HepG2 (cell line): ENCODE data around the gene NTN5. TPM values are rescaled to one million over a fixed set of nuclear protein-coding genes. Genes with fewer than 3 reads are reported as not detected.
A peak's percentile ranks its signal among the peaks of the same experiment; 100 is the strongest.

ENCODE experiments used
- ATAC-seq: fragments of 200-7000 bp; cut with Tn5 transposase; 3 replicates; pipeline ENCODE4 v1.9.1; 2020; ENCODE audit warnings: mild to moderate bottlenecking, moderate library complexity
- BruUV-seq: library from RNA; stranded (reverse); fragments of 400-500 nt; replicated peaks from 2 replicates; lab custom pipeline; 2021; lab: Mats Ljungman, UMichigan
- CTCF ChIA-PET: fragments of 300-600 bp; formaldehyde crosslinking; extraction: SDS; loops from one replicate; lab custom pipeline; 2021; ENCODE audit warnings: low total read pairs, inconsistent platforms, low intra/inter-chr PET ratio; lab: Yijun Ruan, JAX
- POLR2A ChIA-PET: fragments of 350-600 bp; sonication (Branson Sonifier 250); formaldehyde crosslinking; loops from one replicate; lab custom pipeline; 2020; ENCODE audit warnings: antibody characterized with exemption, inconsistent platforms; lab: Yijun Ruan, JAX
- DNase-seq: peaks from one replicate; pipeline ENCODE4 v3.0.0-alpha.2; 2015; ENCODE audit warnings: low spot score
- FAIRE-seq: peaks from 3 replicates; lab custom pipeline; 2011; peaks lifted over from hg19 to GRCh38; lab: Jason Lieb, UNC
- H2AFZ ChIP-seq: one replicate; pipeline ENCODE4 v1.6.1; 2011; ENCODE audit warnings: low read length, inconsistent platforms
- H3K27ac ChIP-seq: fragments of 300-600 bp; 3 replicates; pipeline ENCODE4 v1.8.0; 2011; ENCODE audit warnings: mixed run types, mild to moderate bottlenecking, mixed read lengths, low read length, inconsistent platforms; ENCODE audit not compliant: insufficient read depth; ENCODE audit errors: extremely low read length
- H3K27me3 ChIP-seq, 2 experiments: fragments of 200-600 bp in 1 of 2; 2 replicates in 1 of 2; 3 replicates in 1 of 2; pipeline versions ENCODE4 v1.6.0 to v1.8.0; 2011; ENCODE audit warnings: low read length in 2 of 2, mild to moderate bottlenecking in 2 of 2, moderate library complexity in 2 of 2, inconsistent platforms in 1 of 2; ENCODE audit not compliant: insufficient read depth in 2 of 2, control insufficient read depth in 1 of 2
- H3K36me3 ChIP-seq, 2 experiments: fragments of 200-600 bp in 1 of 2; replicated peaks in 1 of 2; 2 replicates in 1 of 2; 3 replicates in 1 of 2; pipeline versions ENCODE4 v1.5.1 to v1.8.0; 2011; ENCODE audit warnings: low read length in 2 of 2, inconsistent platforms in 1 of 2; ENCODE audit not compliant: insufficient read depth in 2 of 2, control insufficient read depth in 1 of 2
- H3K4me1 ChIP-seq: 2 replicates; pipeline ENCODE4 v1.5.1; 2012; ENCODE audit warnings: low read length, inconsistent platforms; ENCODE audit not compliant: insufficient read depth
- H3K4me2 ChIP-seq: 2 replicates; pipeline ENCODE4 v1.6.0; 2011; ENCODE audit warnings: low read depth, low read length, inconsistent platforms
- H3K4me3 ChIP-seq, 3 experiments: fragments of 200-600 bp in 1 of 3; sonication (generic), shearing (Covaris generic) in 1 of 3; replicated peaks in 1 of 3; 2 replicates each; pipeline ENCODE4 v1.5.1; 2011 to 2016; ENCODE audit warnings: low read length in 3 of 3, inconsistent platforms in 2 of 3, low read depth in 2 of 3, mild to moderate bottlenecking in 2 of 3, control low read depth in 1 of 3, mixed read lengths in 1 of 3; ENCODE audit not compliant: insufficient read depth in 1 of 3
- H3K79me2 ChIP-seq: one replicate; pipeline ENCODE4 v1.6.1; 2011; ENCODE audit warnings: low read length, inconsistent platforms; ENCODE audit not compliant: insufficient read depth
- H3K9ac ChIP-seq: 2 replicates; pipeline ENCODE4 v1.6.0; 2011; ENCODE audit warnings: mild to moderate bottlenecking, low read depth, low read length, inconsistent platforms; ENCODE audit not compliant: insufficient read depth
- H3K9me3 ChIP-seq: 2 replicates; pipeline ENCODE4 v1.5.1; 2012; ENCODE audit warnings: mild to moderate bottlenecking, low read length
- H4K20me1 ChIP-seq: 2 replicates; pipeline ENCODE4 v1.6.0; 2011; ENCODE audit warnings: inconsistent platforms, mild to moderate bottlenecking, low read length, moderate library complexity; ENCODE audit not compliant: insufficient read depth
- ISX ChIP-seq: sonication (generic); formaldehyde crosslinking; conservative IDR thresholded peaks from 2 replicates; pipeline ENCODE4 v1.5.0; 2020; ENCODE audit warnings: missing genetic modification reagents
- MTA1 ChIP-seq: sonication (generic); formaldehyde crosslinking; IDR thresholded peaks from 2 replicates; pipeline ENCODE4 v1.4.0; 2020; ENCODE audit warnings: missing genetic modification reagents, mild to moderate bottlenecking, borderline replicate concordance
- MYC ChIP-seq: sonication (generic); formaldehyde crosslinking; IDR thresholded peaks from 2 replicates; pipeline ENCODE4 v1.9.0; 2021; ENCODE audit warnings: missing genetic modification reagents, borderline replicate concordance
- NR2F6 ChIP-seq, 2 experiments: IDR thresholded peaks; 2 replicates each; pipeline ENCODE4 v1.6.1; 2016; ENCODE audit warnings: antibody characterized with exemption in 1 of 2, mild to moderate bottlenecking in 1 of 2
- PAWR ChIP-seq: sonication (generic); formaldehyde crosslinking; IDR thresholded peaks from 2 replicates; pipeline ENCODE4 v1.4.0; 2020; ENCODE audit warnings: missing genetic modification reagents, mild to moderate bottlenecking, borderline replicate concordance
- RXRB ChIP-seq: IDR thresholded peaks from 2 replicates; pipeline ENCODE4 v1.6.1; 2016; ENCODE audit warnings: borderline replicate concordance, missing genetic modification reagents, missing compliant biosample characterization
- SATB2 ChIP-seq: sonication (generic); formaldehyde crosslinking; IDR thresholded peaks from 2 replicates; pipeline ENCODE4 v1.5.0; 2020; ENCODE audit warnings: missing genetic modification reagents
- SOX13 ChIP-seq, 3 experiments: fragments of 450-650 bp in 1 of 3; sonication (generic) in 1 of 3; formaldehyde crosslinking in 1 of 3; IDR thresholded peaks in 2 of 3; conservative IDR thresholded peaks in 1 of 3; 2 replicates each; pipeline versions ENCODE4 v1.5.0 to v1.6.1; 2016 to 2020; ENCODE audit warnings: antibody characterized with exemption in 1 of 3, mild to moderate bottlenecking in 1 of 3, missing compliant biosample characterization in 1 of 3, missing genetic modification reagents in 1 of 3, moderate library complexity in 1 of 3
- SOX6 ChIP-seq, 2 experiments: fragments of 450-650 bp in 1 of 2; sonication (generic) in 1 of 2; formaldehyde crosslinking in 1 of 2; IDR thresholded peaks; 2 replicates each; pipeline versions ENCODE4 v1.4.0 to v1.6.1; 2017 to 2020; ENCODE audit warnings: antibody characterized with exemption in 1 of 2, mild to moderate bottlenecking in 1 of 2, missing genetic modification reagents in 1 of 2
- TP53 ChIP-seq: sonication (generic); formaldehyde crosslinking; conservative IDR thresholded peaks from 2 replicates; pipeline ENCODE4 v1.4.0; 2020; ENCODE audit warnings: missing genetic modification reagents
- ZNF136 ChIP-seq: sonication (generic); formaldehyde crosslinking; IDR thresholded peaks from 2 replicates; pipeline ENCODE4 v1.8.1; 2022; ENCODE audit warnings: low read depth, mild to moderate bottlenecking, moderate library complexity, missing genetic modification reagents
- WGBS: methylation state at CpG from one replicate; pipeline ENCODE4 v1.1.6; 2017; ENCODE audit warnings: low lambda C conversion rate; 5-methylcytosine and 5-hydroxymethylcytosine counted together
- in situ Hi-C: cut with HindIII; loops from 2 replicates; pipeline ENCODE4 v1.10.0; 2017; ENCODE audit warnings: low pct_unique_long_range_greater_than_20kb; ENCODE audit not compliant: extremely low pct_ligation_motif_present
- intact Hi-C: fragments of 100-400 bp; cut with micrococcal nuclease; formaldehyde crosslinking; loops from one replicate; pipeline ENCODE4 v1.10.0; 2022; ENCODE audit not compliant: unreplicated experiment
- polyA plus RNA-seq, 8 experiments: library from polyadenylated mRNA; depleted of rRNA in 3 of 8; stranded (reverse) in 7 of 8; unstranded in 1 of 8; fragments of >200 nt; fragmentation: Illumina TruSeq in 4 of 8; extraction: Trizol in 4 of 8; gene quantifications; 2 replicates each; pipeline versions ENCODE4 v1.2.1 to v1.2.3, GENCODE V29; 2011 to 2016; ENCODE audit warnings: low read depth in 4 of 8, missing spikeins in 1 of 8, mixed read lengths in 1 of 8; ENCODE audit not compliant: insufficient read depth in 1 of 8
- total RNA-seq, 5 experiments: library from RNA; depleted of rRNA; stranded (reverse); fragments of >200 nt; fragmentation: Illumina TruSeq; extraction: Trizol; gene quantifications; 2 replicates each; pipeline ENCODE4 v1.2.3, GENCODE V29; 2016; ENCODE audit warnings: low read depth in 1 of 5
- TF ChIP-seq, protein P1 (sequence below): sonication (generic); formaldehyde crosslinking; IDR thresholded peaks from 2 replicates; pipeline ENCODE4 v1.4.0; 2020; ENCODE audit warnings: missing genetic modification reagents, mild to moderate bottlenecking, borderline replicate concordance
- TF ChIP-seq, protein P2 (sequence below): IDR thresholded peaks from 2 replicates; pipeline ENCODE4 v1.6.1; 2016; ENCODE audit warnings: low read depth
- TF ChIP-seq, protein P3 (sequence below): sonication (generic); formaldehyde crosslinking; IDR thresholded peaks from 2 replicates; pipeline ENCODE4 v1.4.0; 2020; ENCODE audit warnings: mild to moderate bottlenecking, missing genetic modification reagents
- TF ChIP-seq, protein P4 (sequence below): sonication (generic); formaldehyde crosslinking; IDR thresholded peaks from 2 replicates; pipeline ENCODE4 v1.5.0; 2020; ENCODE audit warnings: mild to moderate bottlenecking, missing genetic modification reagents
- TF ChIP-seq, protein P5 (sequence below): sonication (generic); formaldehyde crosslinking; IDR thresholded peaks from 2 replicates; pipeline ENCODE4 v1.4.0; 2020; ENCODE audit warnings: missing genetic modification reagents

The NTN5 gene
- total and polyA plus RNA-seq, 2 of the 13 experiments (the other 11 are each of a cell fraction or from before 2014, with no cell fraction given): 0.05 TPM; not detected in 1

DNA sequence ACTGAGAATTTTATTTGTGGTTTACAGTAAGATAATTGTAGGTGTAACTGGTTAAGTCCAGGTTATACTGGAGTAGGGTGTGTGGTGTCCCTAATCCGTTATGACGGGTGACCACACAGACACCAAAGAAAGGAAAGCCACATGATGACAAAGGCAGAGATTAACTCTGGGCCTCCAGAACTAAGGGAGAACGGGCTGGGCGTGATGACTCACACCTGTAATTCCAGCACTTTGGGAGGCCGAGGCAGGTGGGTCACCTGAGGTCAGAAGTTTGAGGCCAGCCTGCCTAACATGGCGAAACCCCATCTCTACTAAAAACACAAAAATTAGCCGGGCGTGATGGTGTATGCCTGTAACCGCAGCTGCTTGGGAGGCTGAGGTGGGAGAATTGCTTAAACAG lies 12.8 kb upstream of the NTN5 start:
- no peak overlapping the region for H2AFZ ChIP-seq
- no peaks in the 10 kb centered on the region for H3K9me3 ChIP-seq
- no peaks in the 10 kb centered on the region for H3K36me3 ChIP-seq
- FAIRE-seq: no peak
- H3K4me2 ChIP-seq: peak overlapping the region; percentile 49
- ChIA-PET POLR2A (no interaction called here), CTCF (no interaction called here)
- WGBS: 2% methylated on average over 9 of the region's 9 CpGs
- peak overlapping the region; percentile 46 for H3K27ac ChIP-seq
- DNase-seq: peak; percentile 68
- no peak overlapping the region for H3K4me3 ChIP-seq
- BruUV-seq: no TSS peak
- peak; percentile 49 for ATAC-seq
- H3K4me1 ChIP-seq: peaks cover 63% of the 10 kb centered on the region
- intact Hi-C loops: no loop called here
- no peaks in the 10 kb centered on the region for H3K79me2 ChIP-seq
- in situ Hi-C loops: no loop called here
- H3K27me3 ChIP-seq: 0 out of 5 replicates have a peak, but pooled peaks cover 0 to 3% of the 10 kb centered on the region in 2 experiments
- H3K9ac ChIP-seq: no peak overlapping the region
- H4K20me1 ChIP-seq: no peaks in the 10 kb centered on the region
- TF ChIP-seq SOX6 (IDR thresholded peaks at IDR 0.05) (no peak), SOX6 (CRISPR knock-in tag; IDR thresholded peaks at IDR 0.05) (peak; percentile 73), MTA1 (CRISPR knock-in tag) (no peak), TP53 (CRISPR knock-in tag) (no peak), ISX (CRISPR knock-in tag) (no peak), SOX13 (IDR thresholded peaks at IDR 0.05) (peak; percentile 67), SOX13 (CRISPR knock-in tag; conservative IDR thresholded peaks at IDR 0.05 in 1 of 2, IDR thresholded peaks at IDR 0.05 in 1 of 2) (peak in 1 of 2 experiments; percentile 67; a peak in 2 of 4 replicates), RXRB (CRISPR knock-in tag) (peak; percentile 81), PAWR (CRISPR knock-in tag) (no peak), SATB2 (CRISPR knock-in tag) (no peak), MYC (CRISPR knock-in tag) (no peak), ZNF136 (CRISPR knock-in tag) (no peak), NR2F6 (IDR thresholded peaks at IDR 0.05) (0 out of 2 replicates have a peak, but pooled peaks have one; percentile 3), NR2F6 (CRISPR knock-in tag; IDR thresholded peaks at IDR 0.05) (peak; percentile 41; the same call in 1 of the 2 replicates)
- TF ChIP-seq, protein P1, sequence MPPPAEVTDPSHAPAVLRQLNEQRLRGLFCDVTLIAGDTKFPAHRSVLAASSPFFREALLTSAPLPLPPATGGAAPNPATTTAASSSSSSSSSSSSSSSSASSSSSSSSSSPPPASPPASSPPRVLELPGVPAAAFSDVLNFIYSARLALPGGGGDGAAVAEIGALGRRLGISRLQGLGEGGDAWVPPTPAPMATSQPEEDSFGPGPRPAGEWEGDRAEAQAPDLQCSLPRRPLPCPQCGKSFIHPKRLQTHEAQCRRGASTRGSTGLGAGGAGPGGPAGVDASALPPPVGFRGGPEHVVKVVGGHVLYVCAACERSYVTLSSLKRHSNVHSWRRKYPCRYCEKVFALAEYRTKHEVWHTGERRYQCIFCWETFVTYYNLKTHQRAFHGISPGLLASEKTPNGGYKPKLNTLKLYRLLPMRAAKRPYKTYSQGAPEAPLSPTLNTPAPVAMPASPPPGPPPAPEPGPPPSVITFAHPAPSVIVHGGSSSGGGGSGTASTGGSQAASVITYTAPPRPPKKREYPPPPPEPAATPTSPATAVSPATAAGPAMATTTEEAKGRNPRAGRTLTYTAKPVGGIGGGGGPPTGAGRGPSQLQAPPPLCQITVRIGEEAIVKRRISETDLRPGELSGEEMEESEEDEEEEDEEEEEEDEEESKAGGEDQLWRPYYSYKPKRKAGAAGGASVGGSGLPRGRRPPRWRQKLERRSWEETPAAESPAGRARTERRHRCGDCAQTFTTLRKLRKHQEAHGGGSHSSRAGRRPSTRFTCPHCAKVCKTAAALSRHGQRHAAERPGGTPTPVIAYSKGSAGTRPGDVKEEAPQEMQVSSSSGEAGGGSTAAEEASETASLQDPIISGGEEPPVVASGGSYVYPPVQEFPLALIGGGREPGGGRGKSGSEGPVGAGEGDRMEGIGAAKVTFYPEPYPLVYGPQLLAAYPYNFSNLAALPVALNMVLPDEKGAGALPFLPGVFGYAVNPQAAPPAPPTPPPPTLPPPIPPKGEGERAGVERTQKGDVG (CRISPR knock-in tag): no peak
- TF ChIP-seq, protein P2, sequence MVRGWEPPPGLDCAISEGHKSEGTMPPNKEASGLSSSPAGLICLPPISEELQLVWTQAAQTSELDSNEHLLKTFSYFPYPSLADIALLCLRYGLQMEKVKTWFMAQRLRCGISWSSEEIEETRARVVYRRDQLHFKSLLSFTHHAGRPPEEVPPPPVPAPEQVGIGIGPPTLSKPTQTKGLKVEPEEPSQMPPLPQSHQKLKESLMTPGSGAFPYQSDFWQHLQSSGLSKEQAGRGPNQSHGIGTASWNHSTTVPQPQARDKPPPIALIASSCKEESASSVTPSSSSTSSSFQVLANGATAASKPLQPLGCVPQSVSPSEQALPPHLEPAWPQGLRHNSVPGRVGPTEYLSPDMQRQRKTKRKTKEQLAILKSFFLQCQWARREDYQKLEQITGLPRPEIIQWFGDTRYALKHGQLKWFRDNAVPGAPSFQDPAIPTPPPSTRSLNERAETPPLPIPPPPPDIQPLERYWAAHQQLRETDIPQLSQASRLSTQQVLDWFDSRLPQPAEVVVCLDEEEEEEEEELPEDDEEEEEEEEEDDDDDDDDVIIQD (CRISPR knock-in tag): no peak
- TF ChIP-seq, protein P3, sequence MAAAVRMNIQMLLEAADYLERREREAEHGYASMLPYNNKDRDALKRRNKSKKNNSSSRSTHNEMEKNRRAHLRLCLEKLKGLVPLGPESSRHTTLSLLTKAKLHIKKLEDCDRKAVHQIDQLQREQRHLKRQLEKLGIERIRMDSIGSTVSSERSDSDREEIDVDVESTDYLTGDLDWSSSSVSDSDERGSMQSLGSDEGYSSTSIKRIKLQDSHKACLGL: no peak
- TF ChIP-seq, protein P4, sequence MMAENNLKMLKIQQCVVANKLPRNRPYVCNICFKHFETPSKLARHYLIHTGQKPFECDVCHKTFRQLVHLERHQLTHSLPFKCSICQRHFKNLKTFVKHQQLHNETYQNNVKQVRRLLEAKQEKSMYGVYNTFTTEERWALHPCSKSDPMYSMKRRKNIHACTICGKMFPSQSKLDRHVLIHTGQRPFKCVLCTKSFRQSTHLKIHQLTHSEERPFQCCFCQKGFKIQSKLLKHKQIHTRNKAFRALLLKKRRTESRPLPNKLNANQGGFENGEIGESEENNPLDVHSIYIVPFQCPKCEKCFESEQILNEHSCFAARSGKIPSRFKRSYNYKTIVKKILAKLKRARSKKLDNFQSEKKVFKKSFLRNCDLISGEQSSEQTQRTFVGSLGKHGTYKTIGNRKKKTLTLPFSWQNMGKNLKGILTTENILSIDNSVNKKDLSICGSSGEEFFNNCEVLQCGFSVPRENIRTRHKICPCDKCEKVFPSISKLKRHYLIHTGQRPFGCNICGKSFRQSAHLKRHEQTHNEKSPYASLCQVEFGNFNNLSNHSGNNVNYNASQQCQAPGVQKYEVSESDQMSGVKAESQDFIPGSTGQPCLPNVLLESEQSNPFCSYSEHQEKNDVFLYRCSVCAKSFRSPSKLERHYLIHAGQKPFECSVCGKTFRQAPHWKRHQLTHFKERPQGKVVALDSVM (CRISPR knock-in tag): peak; percentile 54
- TF ChIP-seq, protein P5, sequence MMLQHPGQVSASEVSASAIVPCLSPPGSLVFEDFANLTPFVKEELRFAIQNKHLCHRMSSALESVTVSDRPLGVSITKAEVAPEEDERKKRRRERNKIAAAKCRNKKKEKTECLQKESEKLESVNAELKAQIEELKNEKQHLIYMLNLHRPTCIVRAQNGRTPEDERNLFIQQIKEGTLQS (CRISPR knock-in tag): peak; percentile 73
